Smooth muscle cell of the brain vasculature (primary cell): Measurements from ENCODE around the gene RSPO3.
"Not testable (repeated sequence)": the region's sequence is repeated elsewhere in the genome, so short reads cannot be mapped to it uniquely, and the experiment has no call there.

Experiments
- DNase-seq: peaks from one replicate; pipeline ENCODE4 v3.0.0-alpha.2; 2012; ENCODE audit warnings: low read depth, low spot score

The RSPO3 gene

GRCh38 chr6:127118298-127119101 lies at the start of gene RSPO3:
Gene RSPO3, plus strand, starts transcription at chr6:127118671. Its CDS starts 522 bp downstream, at chr6:127119193.
- no peak for DNase-seq

DNA sequence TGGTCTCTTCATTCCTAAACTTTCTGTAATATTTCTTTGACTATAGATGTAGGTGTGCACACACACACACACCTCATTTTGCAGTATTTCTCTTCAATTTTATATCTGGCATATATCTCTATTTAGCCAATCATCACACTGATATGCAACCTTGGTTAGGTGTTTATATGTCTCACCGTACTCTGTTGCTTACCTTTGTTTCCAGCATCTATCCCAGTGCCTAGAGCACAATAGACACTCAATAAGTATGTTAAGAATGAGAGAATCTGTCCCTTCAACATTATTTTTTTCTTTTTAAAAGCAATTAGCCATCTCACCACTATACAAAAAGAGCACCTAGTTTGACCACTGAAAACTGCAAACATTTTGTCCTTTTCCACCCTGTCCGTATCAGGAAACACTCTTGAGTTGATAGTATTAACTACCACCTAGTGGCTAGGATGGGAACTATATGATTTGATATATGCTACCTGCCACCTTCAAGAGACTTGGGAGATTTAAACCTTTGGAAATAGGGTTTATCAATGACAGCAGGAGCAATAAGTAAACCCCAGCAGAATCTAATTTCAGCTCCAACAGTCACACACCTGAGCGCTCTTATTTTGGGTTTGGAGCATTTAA lies 48.7 kb upstream of the RSPO3 start:
- no peak for DNase-seq

GRCh38 chr6:127073222-127073621 lies 45.2 kb upstream of the RSPO3 start:
- no peak for DNase-seq

- no peak for DNase-seq
These were observed 42.0 kb upstream of the RSPO3 start for GRCh38 chr6:127076466-127076865.

- no peak for DNase-seq
These were observed 40.6 kb upstream of the RSPO3 start for GRCh38 chr6:127077886-127078285.

GRCh38 chr6:127078669-127079068 lies 39.8 kb upstream of the RSPO3 start:
- DNase-seq = no peak

- no peak for DNase-seq
These were observed 38.8 kb upstream of the RSPO3 start for GRCh38 chr6:127079681-127080080.

DNA sequence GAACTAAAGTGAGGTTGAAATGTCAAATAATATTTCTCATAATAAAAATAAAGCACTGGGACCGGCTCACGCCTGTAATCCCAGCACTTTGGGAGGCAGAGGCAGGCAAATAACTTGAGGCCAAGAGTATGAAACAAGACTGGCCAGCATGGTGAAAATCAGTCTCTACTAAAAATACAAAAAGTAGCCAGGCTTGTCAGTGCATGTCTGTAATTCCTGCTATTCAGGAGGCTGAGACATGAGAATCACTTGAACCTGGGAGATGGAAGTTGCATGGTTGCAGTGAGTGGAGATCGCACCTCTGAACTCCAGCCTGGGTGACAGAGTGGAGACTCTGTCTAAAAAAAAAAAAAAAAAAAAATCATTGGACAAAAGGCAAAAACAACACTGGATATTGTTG lies 38.4 kb upstream of the RSPO3 start:
- no peak for DNase-seq

GRCh38 chr6:127083231-127083962 lies 35.1 kb upstream of the RSPO3 start:
- DNase-seq = no peak

DNA sequence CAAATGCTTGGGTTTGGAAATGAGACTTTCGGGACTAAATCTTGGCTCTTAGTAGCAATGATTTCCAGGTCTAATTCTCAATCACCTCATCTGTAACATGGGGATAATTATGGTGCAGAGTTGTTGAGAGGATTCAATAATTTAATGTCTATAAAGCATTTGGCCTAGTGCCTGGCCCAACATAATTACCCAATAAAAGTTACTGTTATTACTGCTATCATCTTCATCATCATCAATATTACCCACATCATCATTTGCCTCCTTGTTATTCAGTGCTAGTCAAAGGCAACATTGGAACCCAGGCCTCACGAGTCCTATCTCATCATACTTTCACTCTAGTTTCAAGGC lies 34.5 kb upstream of the RSPO3 start:
- DNase-seq = no peak

GRCh38 chr6:127085181-127085580 lies 33.3 kb upstream of the RSPO3 start:
- no peak for DNase-seq

DNA sequence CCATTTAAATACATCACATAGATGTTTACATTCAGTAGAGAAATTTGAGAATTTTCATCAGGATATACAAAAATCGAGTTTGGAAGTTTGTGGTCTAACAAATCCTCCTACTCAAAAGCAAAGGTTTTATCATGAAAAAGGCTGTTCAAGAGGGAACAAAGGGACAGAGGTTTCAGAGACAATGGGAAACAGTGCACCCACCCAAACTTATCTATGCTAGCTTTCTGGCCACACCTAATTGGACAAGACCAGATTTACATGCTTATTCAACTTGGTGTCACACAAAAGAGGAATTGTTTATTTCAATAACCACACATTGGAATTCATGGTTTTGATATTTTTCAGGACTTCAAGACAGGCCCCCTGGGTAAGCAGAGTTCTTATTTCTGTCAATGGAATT lies 28.4 kb upstream of the RSPO3 start:
- no peak for DNase-seq

DNA sequence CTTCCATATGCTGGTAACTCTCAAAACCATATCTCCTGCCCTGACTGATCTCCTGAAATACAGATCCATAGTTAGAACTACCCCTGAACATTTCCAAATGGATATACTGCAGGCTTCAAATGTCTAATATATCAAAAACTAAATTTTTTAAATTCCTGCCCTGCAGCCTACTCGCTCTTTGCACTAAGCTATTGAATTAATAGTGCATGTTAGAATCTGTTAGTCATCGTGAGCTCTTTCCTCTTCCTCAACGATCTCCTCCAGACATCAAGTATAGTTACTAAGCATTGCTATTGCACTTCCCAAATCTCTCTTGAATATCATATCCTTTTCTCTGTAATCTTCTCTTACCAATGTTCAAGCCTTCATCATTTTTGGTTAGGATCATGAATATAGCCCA lies 26.0 kb upstream of the RSPO3 start:
- DNase-seq = no peak

DNA sequence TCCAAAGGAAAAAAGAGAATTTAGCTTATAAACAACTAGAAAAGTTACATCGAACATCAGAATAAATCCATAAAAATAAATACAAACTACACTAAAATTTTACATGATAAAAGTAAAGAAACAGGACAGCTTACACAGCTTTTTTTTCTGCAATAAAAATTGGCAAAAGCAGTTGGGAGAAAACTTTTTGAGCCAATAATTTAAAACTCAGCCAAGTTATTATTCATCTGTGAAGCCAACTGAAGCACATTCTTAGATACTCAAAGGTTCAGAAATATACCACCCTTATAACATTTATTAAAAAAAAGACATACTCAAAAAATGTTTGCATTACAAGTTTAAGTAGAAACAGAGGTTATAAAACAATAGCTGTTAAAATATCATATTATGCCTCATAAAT lies 23.7 kb upstream of the RSPO3 start:
- DNase-seq = no peak

GRCh38 chr6:127096167-127096566 lies 22.3 kb upstream of the RSPO3 start:
- DNase-seq = no peak

DNA sequence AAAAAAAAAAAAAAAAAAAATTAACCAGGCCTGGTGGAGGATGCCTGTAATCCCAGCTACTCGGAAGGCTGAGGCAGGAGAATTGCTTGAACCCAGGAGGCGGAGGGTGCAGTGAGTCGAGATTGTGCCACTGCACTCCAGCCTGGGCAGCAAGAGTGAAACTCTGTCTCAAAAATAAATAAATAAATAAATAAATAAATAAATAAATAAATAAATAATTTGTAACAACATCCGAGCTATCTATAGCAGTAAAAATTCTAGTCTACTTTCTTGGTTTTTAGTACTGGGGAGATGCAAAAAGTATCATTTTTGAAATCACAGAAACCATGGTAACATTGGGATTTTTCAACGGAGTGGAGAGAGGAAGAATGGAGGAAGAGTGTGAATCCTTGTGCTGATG lies 21.0 kb upstream of the RSPO3 start:
- DNase-seq = not testable (repeated sequence)

DNA sequence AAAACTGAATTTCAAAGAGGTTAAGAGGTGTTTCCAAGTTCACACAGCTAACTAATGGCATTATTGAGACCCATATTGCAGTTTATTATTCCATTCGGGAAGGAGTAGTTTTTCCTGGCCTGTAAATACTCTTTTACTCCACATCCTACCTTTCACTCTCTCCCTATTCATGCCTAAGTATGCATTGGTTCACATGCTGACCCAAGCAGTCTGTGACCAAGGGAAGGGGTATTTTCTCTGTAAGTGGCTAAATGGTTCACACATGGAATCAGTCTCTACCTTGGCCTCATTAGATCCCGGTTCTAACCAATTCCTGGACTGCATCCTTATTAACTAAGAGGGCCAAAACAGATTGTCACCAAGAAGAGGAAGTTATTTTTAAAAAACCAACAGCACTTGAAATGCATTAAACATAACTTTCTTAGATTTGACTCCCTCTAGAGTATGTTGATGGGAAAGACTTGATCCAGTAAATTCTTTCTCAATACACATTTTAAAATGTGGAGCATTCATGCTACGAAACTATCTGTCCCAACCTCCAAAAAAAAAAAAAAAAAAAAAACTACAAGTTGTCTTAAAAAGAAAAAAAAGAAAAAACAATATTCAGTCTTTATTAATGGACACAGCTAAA lies 17.8 kb upstream of the RSPO3 start:
- no peak for DNase-seq

GRCh38 chr6:127102299-127102698 lies 16.2 kb upstream of the RSPO3 start:
- DNase-seq = no peak

- DNase-seq = no peak
These were observed 15.6 kb upstream of the RSPO3 start for GRCh38 chr6:127102859-127103258.

DNA sequence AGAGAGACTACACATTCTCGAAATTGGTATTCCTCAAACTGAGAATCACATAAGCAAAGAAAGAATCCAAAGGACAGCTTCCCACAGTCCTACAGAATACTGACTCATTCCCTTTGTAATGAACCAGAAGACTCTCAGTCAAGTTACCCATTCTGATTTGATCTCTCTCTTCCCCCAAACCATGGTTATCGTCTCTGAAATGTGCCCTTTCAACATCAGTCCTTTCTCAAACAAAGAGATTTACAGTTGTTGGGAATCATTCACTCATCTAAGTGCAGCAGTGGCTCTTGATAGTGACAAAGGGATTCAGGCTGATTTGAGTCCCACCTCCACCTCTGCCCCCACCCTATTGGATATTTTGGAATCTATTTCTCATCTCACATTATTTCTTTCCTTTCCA lies 15.0 kb upstream of the RSPO3 start:
- no peak for DNase-seq

DNA sequence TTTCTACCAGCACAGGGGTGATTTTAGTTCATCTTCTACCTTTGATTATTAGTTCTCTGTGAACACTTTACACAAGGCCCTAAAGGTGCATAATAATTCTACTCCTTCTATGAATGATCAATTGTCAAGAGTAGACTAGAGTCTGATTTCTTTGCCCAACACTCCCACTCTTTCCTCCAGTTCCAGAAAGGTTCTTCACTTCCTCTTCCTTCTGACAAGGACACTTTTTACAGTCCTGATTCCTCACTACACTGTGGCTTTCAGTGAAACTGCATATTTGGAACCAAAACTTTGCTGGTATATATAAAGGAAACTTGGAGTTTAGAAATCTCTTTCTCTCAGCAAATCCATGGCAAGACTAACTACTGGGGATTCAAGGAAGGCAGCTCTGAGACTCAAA lies 10.6 kb upstream of the RSPO3 start:
- no peak for DNase-seq

DNA sequence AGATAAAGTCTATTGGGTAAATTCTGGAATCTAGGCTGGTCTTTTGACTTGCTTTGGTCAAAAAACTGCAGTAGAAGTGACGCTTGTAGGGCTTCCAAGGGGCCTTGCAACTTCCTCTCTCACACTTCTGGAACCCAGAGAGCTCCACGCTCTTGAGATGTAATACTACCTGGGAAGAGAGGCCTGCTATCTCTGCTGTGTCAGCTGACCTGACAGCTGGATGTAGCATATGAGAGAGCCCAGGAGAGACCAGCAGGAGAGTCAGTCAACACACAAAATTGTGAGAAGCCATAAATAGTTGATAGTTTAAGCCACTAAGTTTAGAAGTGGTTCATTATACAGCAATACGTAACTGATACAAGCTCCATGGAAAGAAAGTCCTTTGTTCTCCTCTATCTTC lies 7.8 kb upstream of the RSPO3 start:
- no peak for DNase-seq
